Subcutaneous adipose tissue (tissue), 4 donors: ENCODE results near the gene INPP4A. TPM values are rescaled to one million over a fixed set of nuclear protein-coding genes. Genes with fewer than 3 reads are reported as not detected.

Experiments used
- CTCF ChIP-seq: fragments of 450-650 bp; IDR thresholded peaks from one replicate; pipeline ENCODE4 v1.5.1; 2016; ENCODE audit warnings: low read depth, mild to moderate bottlenecking, control low read depth, antibody characterized with exemption, moderate library complexity
- total RNA-seq, 4 donors: library from RNA; depleted of rRNA; stranded (reverse); fragments of >200 nt; gene quantifications; one replicate each; pipeline ENCODE4 v1.1.0, GENCODE V29; 2016

The INPP4A gene
- total RNA-seq, 4 donors from 2014 or later, result 18.9 to 38.2 (median 22.0) TPM

- TF ChIP-seq CTCF, result no peak
Observed at GRCh38 chr2:98571796-98572195, 127.1 kb downstream of the INPP4A start.

GRCh38 chr2:98572211-98572610, 127.6 kb downstream of the INPP4A start:
- TF ChIP-seq CTCF, result no peak

GRCh38 chr2:98572676-98573075, 128.0 kb downstream of the INPP4A start:
- TF ChIP-seq CTCF, result no peak

GRCh38 chr2:98573426-98573825, 128.8 kb downstream of the INPP4A start:
- no peak for TF ChIP-seq CTCF

- no peak for TF ChIP-seq CTCF
Observed at GRCh38 chr2:98576666-98577312, 132.1 kb downstream of the INPP4A start.

- no peak for TF ChIP-seq CTCF
Observed at GRCh38 chr2:98577313-98577712, 132.7 kb downstream of the INPP4A start.

- no peak for TF ChIP-seq CTCF
Observed at GRCh38 chr2:98578231-98578630, 133.6 kb downstream of the INPP4A start.
